OCI-M2 (cell line): ENCODE data around the gene SPTBN1.

Source experiments
- DNase-seq: peaks from one replicate; lab custom pipeline; 2025; ENCODE audit not compliant: unreplicated experiment; lab: John Stamatoyannopoulos, UW

The SPTBN1 gene

GRCh38 chr2:54648256-54648655 lies 192.1 kb downstream of the SPTBN1 start:
- DNase-seq = no peak

DNA sequence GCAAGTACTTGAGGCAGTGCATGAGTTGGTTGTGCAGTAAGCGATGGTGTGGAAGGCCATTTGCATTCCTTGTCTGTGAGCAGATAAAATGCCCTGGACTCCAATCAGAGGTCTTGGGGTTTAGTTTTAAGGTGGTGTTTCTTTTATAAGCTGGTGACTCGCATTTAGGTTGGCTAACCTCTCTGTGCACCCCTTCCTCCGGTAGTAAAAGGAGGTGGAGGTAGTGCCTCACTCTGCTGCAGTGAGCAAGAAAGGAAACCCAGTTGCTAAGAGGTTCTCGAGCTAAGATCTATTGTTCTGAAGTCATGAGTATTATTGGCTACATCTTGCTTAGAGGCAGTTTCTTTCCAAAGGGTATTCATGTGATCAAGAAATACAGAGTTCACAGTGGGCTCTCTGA lies 193.1 kb downstream of the SPTBN1 start:
- no peak for DNase-seq

- no peak for DNase-seq
Measured at GRCh38 chr2:54649633-54650032, 193.5 kb downstream of the SPTBN1 start.

DNA sequence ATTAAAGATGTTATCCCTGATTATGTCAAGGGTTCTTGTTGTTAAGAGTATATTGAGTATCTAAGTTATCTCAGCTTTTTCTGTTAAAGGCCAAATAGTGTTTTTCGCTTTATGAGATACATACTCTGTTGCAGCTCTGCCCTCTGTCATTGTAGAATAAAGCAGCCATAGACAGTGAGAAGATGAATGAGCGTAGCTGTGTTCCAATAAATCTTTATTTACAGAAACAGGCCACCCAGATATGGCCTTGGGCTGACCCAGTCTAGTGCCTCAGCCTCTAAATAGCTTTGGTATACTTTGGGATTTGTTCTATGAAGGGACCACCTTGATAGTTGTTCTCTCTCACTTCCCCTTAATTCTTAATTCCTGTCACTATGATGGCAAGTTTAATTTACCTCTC lies 194.5 kb downstream of the SPTBN1 start:
- no peak for DNase-seq

DNA sequence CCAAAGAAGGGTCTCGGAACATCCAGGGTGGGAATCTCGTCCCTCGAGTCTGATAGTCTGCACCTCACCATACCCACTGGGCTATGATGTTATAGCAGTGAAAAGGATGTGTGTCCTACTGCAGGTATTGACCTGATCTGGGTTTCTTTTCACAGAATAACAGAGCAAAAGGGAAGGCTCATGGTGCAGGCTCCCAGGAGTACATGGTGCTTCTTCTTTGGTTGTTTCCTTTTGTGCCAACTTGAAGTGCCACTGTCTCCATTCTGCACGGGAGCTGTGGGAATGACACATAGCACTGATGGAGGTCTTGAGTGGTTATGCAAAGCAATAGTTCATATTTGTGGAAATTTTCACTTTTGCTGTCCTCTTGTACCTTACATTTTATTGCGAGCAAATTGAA lies 195.2 kb downstream of the SPTBN1 start:
- no peak for DNase-seq

GRCh38 chr2:54652540-54652939 lies 196.4 kb downstream of the SPTBN1 start:
- DNase-seq = no peak

GRCh38 chr2:54653572-54654204 lies 197.6 kb downstream of the SPTBN1 start:
- DNase-seq = no peak

- DNase-seq = no peak
Measured at GRCh38 chr2:54655046-54655809, 199.1 kb downstream of the SPTBN1 start.

DNA sequence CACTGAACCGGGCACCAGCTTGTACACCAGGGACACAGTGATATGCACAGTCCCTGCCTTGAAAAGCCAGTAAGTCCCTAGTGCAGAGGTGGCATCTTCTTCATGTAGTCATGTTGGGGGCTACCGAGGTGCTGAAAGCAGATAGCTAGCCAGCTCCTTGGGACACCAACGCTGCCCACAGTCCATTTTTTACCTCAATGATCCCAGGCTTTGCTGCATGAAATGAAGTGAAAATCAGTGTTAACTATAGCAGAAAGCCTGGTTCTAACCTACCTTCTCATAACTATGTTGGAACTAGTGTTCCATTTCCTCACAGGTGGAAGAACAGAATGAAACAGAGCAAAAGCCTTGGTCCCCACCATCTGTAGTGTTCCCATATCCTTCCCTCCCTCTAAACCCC lies 200.7 kb downstream of the SPTBN1 start:
- no peak for DNase-seq

DNA sequence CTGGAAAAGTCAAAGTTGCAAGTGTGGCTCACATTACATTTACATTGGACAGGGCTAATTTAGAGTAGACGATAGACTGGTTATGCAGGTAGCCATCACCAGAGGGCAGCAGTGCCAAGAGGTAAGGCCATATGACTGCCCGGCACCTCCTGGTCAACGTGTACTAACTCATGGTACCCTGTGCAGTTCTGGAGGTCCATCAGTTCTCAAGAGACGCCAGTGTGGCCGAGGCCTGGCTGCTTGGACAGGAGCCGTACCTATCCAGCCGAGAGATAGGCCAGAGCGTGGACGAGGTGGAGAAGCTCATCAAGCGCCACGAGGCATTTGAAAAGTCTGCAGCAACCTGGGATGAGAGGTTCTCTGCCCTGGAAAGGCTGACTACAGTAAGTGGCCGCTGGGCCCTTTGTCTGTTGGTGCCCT lies 201.5 kb downstream of the SPTBN1 start:
- DNase-seq = no peak

DNA sequence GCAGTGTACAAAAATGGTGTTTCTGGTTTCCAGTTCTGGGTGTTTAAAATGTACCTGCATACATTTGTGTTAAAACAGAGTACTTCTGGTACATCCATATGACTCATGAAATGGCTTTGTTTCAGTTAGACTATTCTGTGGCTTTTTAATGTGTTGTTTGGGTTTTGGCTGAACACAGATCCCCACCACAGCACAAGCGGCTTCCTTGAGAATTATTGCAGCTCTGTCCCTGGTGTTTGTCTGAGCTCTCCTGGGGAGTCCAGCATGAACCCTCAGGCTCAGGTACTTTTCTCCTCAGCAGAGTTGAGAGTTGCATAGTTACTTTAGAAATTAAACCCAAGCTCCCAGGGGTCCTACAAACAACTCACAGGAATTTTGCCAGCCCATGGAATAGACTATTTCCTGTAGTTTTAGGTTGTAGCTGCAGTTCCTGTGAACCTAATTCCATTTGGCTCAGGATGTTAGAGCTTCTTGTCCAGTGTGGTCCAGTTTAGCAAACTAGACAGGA lies 202.5 kb downstream of the SPTBN1 start:
- DNase-seq = no peak

DNA sequence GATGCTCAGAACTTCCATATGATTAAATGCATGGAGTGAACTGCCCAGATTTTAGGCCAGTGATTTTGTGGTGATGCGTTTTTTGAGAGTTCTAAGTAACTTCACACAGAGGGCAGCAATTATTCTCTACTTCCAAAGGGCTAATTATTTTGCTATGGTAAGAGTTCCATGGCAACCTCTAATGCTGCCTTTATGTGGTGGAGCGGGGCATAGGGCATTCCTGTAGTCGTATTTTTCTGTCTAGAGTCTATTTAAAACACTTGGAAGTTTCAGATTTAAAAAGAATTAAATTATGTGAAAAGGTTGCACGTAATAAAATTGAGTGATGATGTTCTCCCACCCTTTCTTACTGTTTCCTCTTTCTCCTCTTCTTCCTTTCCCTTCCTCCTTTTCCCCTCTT lies 203.4 kb downstream of the SPTBN1 start:
- no peak for DNase-seq

GRCh38 chr2:54660752-54661151 lies 204.6 kb downstream of the SPTBN1 start:
- no peak for DNase-seq

DNA sequence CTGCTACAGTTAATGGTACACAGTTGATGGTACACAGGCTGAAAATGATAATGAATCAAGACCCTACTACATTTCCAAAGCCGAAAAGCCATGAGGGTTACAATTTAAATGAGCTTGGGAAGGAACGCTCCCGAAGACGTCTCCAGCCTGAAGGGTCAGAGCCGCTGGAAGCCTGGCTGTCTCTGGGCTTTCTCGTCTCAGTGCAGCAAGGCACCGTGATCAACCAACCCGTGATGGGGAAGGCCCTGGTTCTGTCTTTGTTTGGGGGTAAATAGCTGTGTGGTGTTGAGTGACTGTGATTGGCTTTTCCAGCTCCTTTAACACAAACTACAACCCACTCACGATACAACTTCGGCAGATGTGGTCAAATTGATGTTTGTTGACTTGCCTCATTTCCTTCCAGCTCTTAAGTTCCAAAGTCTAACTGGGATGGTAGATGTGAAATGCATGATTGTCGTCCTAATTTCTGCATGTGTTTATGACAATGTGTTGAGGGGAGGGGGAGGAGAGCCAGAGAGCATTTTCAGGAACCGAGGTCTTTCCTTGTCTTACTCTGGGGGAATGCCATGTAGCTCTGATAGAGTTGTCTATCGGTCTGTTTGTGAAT lies 207.4 kb downstream of the SPTBN1 start:
- DNase-seq = no peak

GRCh38 chr2:54664238-54664786 lies 208.2 kb downstream of the SPTBN1 start:
- no peak for DNase-seq

DNA sequence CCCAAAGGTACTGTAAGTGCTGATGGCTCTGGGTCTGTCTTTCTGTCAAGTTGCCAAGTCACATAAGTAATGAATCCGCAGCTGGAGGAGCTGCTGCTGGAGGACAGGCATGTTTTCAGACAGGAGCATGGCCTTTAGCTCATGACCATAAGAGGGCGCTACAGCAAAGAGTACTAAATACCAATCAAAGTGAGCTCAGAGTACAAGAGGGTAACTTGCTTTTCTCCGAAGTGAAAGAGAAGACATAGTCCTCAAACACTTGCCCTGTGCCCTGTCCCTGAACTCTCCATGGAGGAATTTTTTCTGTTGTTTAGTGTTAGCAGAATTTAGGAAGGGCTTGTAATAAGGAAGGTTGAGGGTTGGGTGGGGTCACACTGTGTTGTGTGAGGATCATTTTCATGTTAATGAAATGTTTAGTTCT lies 209.3 kb downstream of the SPTBN1 start:
- DNase-seq = no peak

DNA sequence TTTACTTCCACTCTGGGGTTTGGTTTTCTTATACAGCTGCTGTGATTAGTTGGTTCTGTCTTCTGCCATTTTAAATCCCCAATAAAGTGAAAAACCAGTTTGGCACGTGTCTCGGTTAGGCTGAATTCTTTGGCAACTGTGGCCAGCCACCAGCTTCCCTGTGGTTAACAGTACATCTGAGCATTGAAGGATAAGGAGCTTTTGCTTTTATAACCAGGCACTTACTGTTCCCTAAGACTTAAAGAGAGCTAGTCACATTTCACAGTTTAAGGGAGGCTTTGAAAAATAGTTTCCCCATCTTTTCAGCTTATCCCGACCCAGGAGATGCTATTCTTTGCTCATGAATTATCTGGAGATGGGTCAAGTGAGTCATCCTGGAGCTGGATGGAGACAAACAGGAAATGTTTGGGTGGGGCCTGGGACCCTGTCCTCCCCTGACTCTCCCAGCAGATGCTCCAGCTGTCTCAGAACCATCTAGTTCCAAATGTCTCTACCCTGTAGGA lies 210.1 kb downstream of the SPTBN1 start:
- no peak for DNase-seq

DNA sequence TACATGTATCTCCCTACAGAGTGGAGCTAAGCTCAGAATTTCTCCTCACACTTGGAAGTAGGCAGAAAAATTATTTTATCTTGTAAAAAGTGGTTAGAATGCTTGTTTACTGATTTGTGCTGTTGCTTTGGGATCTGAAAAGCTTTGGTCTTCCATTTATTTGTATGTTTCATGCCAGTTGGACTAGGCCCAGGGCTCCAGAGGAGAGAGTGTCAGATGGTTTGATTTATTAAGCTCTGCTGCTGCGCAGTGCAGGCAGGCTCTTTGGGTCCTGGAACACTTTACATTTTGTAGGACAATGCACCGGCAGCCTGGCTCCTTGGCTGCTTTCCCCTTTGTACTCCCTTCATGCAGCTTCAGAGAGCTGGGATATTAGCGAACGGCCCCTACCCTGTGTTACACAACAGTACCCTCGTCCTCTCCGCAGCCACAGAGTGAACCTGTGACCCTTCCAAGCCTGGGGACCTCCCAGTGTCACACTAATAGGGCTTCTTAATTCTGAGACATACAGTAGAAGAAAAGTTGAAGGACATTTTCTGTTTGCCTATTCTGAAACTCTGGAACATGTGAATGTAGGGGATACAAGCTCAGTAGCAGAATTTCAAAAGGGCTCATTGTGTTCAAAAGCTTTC lies 210.6 kb downstream of the SPTBN1 start:
- no peak for DNase-seq

- no peak for DNase-seq
Measured at GRCh38 chr2:54667266-54667639, 211.1 kb downstream of the SPTBN1 start.

DNA sequence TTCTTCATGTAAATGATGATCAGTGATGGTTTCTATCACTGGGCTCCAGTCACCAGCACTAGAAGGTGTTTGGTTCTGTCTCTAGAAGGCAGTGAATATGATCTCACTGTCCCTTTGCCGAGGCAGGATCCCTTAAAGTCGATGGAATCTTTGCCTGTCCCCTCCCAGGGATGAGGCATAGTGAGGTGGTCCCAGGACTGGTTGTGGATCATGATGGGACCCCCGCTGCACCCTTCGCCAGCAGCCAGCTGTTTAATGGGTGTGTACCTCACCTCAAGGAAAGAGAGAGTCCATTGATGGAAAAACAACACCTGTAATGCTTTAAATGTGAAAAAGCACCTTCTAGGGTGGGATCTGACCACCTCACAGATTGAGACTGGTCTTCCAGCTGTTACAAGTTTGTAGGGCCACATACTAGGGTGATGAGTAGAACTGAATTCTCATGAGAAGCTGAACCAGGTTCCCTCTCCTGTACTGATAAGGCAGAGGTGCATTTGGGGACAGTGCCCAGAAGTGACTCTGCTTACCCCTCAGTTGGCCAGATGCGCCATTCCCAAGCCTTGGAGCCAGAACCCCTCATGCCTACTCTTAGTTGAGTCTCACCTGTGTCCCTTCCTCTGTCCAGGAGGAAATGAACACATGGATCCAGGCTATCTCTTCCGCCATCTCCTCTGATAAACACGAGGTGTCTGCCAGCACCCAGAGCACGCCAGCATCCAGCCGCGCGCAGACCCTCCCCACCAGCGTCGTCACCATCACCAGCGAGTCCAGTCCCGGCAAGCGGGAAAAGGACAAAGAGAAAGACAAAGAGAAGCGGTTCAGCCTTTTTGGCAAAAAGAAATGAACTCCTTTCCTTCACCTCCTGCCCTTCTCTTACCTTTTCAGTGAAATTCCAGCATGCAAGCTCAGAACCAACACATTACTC lies 211.9 kb downstream of the SPTBN1 start:
- DNase-seq = no peak
